ENCODE data around the gene PPP2R2B.
"Not testable (repeated sequence)": the region's sequence is repeated elsewhere in the genome, so short reads cannot be mapped to it uniquely, and the experiment has no call there.

PPP2R2B gene

DNA sequence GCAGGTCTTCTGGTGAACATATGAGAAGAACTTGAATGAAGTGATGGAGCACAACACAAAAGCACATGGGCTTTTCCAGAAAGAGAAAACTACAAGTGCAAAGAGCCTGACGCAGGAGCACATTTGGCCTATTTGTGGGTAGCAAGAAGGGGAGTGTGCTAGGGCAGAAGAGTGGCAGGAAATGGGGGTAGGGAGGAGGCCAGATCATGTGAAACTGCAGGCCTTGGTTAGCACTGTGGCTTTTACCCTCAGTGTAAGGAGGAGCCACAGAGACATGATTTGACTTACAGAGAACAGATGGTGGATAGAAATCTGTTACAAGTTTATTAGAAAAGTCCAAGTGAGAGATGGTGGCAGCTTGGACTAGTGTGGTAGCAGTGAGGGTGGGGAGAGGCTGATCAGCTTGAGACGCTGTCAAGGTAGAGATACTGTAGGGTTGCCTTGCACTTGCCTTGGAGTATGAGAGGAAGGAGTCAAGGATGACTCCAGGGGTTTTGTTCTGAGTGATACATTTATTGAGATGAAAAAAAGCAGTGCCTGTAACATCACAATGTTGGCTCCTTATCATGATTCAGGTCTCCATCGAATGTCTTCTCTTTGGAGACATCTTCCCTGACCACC lies 126.7 kb downstream of the PPP2R2B start:
- peak; percentile 3 for DNase-seq (ENCODE audit: insufficient read length, low spot score)

GRCh38 chr5:146751054-146751453 lies 127.5 kb downstream of the PPP2R2B start:
- no peak for FAIRE-seq
- no peak for DNase-seq (ENCODE audit: insufficient read length, low spot score)

More for the DNA sequence above, 126.7 kb downstream of the PPP2R2B start:
- peak; percentile 75 for FAIRE-seq

GRCh38 chr5:146748533-146748932 lies 130.0 kb downstream of the PPP2R2B start:
- DNase-seq (ENCODE audit: insufficient read length, low spot score) (no peak), FAIRE-seq (no peak)

- FAIRE-seq: no peak
- no peak for DNase-seq (ENCODE audit: insufficient read length, low spot score)
Observed at GRCh38 chr5:146745931-146746577, 132.5 kb downstream of the PPP2R2B start.

GRCh38 chr5:146744068-146744745 lies 134.3 kb downstream of the PPP2R2B start:
- FAIRE-seq (no peak), DNase-seq (ENCODE audit: insufficient read length, low spot score) (no peak)

DNA sequence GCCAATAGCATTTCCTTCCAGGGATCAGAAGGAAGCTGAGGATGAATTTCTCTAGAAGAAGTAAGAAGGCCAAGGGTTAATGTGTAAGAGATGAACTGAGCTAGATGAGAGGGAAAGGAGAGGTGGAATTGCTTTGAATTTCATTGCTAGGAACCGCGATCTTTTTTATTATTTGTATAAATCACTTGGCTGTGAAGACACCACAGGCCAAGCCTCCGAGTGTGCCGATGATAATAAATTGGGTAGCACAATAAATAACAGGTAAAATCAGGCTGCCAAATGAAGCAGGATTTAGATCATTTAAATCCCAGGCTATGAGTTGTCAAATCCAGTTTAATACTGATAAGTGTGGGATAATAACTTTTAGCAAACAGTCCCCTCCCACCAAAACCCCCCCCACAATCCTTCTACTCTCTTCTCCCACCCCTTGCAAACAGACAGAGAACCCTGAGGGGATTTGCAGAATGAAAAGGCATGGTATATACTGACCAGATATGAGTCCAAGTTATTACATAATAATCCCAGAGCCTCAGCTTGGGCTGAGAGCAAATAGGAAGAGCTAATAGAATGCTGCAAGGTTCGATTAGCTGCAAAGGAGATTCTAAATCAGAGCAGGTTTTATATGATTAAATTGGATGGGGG lies 143.5 kb downstream of the PPP2R2B start:
- FAIRE-seq (no peak), DNase-seq (ENCODE audit: insufficient read length, low spot score) (no peak)

DNA sequence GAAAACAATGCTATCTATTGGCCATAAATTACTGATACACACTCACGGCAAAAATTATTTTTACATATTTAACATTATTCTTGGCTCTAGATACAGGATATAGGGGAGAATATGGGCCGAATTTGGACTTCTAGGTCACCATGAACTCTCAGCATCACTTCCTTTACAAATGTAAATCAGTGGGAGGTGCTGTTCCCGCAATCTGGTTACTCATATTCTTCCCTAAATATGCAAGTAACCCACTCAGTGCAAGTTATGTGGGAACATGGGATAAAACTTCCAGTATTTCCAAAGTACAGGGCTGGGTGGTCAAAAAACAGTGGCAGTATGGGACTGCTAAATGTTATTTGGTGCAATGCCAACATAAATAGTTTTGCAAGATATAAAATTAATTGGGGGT lies 145.6 kb downstream of the PPP2R2B start:
- DNase-seq (ENCODE audit: insufficient read length, low spot score) (no peak), FAIRE-seq (no peak)

GRCh38 chr5:146731909-146732659 lies 146.5 kb downstream of the PPP2R2B start:
- DNase-seq (ENCODE audit: insufficient read length, low spot score) (no peak), FAIRE-seq (no peak)

GRCh38 chr5:146728746-146729145 lies 149.8 kb downstream of the PPP2R2B start:
- DNase-seq (ENCODE audit: insufficient read length, low spot score); FAIRE-seq: not testable (repeated sequence)

DNA sequence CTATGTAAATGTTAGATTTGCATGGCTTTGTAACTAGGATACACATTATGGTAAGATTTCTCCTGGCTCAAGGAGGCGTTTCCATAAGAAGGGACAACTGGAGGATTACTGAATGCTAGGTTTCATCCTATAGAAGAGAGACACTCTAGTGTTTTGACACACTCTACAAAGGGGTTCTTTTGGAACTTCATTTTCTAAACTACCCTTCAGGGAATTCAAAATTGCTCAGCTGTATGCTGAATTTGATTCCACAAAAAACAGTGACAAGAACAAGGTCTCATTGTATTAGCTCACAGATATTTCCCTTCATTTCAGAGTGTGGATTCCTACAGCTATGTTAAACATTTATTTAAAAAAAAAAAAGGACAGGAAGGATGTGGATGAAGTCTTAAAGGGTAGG lies 151.7 kb downstream of the PPP2R2B start:
- FAIRE-seq: no peak
- no peak for DNase-seq (ENCODE audit: insufficient read length, low spot score)

GRCh38 chr5:146726020-146726419 lies 152.5 kb downstream of the PPP2R2B start:
- FAIRE-seq: no peak
- DNase-seq (ENCODE audit: insufficient read length, low spot score): no peak

DNA sequence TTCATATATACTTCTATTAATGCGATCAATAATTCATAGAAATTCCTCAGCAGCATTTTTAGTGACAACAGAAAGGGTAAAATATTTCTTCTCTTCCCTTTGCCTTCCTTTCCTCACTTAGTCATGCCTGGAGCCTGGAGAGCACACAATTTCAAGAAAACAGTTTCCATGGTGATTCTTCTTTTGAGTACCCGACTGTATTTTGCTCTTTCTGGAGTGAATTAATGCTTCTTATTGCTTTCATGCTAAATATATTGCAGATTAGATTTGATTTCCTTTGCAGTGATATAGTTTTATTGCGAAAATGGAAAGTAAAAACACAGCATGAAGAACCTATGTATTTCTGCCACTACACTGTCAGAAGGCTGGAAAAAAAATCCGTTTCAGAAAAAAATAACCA lies 153.5 kb downstream of the PPP2R2B start:
- FAIRE-seq: no peak

GRCh38 chr5:146722361-146722779 lies 156.2 kb downstream of the PPP2R2B start:
- no peak for FAIRE-seq

More for the DNA sequence above, 153.5 kb downstream of the PPP2R2B start:
- no peak for DNase-seq (ENCODE audit: insufficient read length, low spot score)

GRCh38 chr5:146721073-146721815 lies 157.3 kb downstream of the PPP2R2B start:
- DNase-seq (ENCODE audit: insufficient read length, low spot score) (no peak), FAIRE-seq (no peak)

More at GRCh38 chr5:146722361-146722779, 156.2 kb downstream of the PPP2R2B start:
- no peak for DNase-seq (ENCODE audit: insufficient read length, low spot score)

DNA sequence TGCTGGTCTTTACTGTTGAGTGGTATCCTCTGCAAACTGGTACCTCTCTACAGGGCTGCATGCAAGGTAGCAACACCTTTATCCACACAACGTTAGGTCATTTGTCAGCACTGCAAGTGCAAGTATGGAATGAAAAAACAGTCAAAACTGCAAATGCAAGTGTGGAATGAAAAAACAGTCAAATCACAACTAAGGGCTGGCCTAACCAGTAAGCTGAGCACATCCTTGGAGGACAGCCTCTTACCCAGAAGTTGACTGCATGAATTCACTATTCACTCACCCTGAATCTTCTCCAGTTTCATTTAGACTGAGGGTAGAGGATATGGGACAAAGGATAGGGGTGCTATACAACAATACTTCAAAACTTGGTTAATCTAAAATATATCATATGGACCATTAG lies 158.4 kb downstream of the PPP2R2B start:
- FAIRE-seq: no peak
- no peak for DNase-seq (ENCODE audit: insufficient read length, low spot score)

DNA sequence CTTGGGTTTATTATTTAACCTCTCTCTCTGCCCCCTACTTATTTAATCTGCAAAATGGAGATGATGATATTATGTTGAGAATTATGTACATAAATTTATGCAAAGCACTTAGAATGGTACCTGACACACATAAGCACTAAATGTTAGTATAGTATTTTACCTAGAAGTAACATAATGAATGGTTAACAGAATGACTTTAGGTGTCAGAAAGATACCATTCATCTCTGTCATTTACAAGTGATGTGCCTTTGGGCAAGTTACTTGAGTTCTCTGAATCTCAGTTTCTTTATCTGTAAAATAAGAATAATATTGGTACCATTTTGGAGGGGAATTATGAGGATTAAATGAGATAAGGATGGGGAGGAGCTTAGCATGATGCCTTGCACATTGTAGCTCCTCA lies 159.4 kb downstream of the PPP2R2B start:
- DNase-seq (ENCODE audit: insufficient read length, low spot score) (no peak), FAIRE-seq (no peak)

- DNase-seq (ENCODE audit: insufficient read length, low spot score): no peak
- no peak for FAIRE-seq
Observed at GRCh38 chr5:146718609-146719008, 159.9 kb downstream of the PPP2R2B start.

GRCh38 chr5:146717951-146718350 lies 160.6 kb downstream of the PPP2R2B start:
- DNase-seq (ENCODE audit: insufficient read length, low spot score) (no peak), FAIRE-seq (no peak)

DNA sequence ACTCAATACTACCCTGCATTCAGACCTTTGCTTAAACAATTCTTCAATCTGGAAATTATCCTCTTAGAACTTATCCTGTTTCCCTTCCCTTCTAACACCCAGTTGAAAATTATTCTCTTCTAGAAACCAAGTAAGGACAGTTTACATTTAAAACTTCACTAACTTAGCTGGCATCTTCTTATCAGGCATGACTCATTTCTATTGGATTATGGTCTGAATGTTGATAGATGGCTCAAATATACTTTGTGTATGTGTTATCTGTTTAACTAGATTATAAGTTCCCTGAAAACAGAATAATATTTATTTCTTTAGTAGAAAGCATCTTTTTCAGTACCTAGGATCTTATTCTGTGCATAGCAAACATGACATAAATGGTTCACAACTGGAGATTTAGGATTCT lies 161.9 kb downstream of the PPP2R2B start:
- DNase-seq (ENCODE audit: insufficient read length, low spot score) (no peak), FAIRE-seq (no peak)

DNA sequence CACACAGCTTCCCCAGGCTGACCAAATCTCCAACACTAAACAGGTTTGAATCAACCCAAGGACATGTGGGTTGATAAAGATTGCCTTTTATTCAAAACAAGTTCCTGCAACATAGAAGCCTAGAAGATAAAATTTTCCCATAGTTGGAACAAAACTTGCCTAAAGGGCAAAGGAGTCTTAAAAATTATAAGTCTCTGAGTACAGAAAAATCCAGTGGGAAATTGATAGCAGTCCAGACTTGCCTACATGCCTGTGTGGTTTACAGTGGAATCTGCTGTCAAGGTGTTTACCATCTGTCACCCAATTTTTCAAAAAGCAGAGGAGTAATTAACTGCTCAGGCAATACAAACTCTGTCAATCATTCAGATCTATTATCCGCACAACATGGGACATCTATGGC lies 168.2 kb downstream of the PPP2R2B start:
- DNase-seq (ENCODE audit: insufficient read length, low spot score) (no peak), FAIRE-seq (no peak)
